HCT116 (cell line): Measurements from ENCODE around the gene FAM13C. TPM values are rescaled to one million over a fixed set of nuclear protein-coding genes. Genes with fewer than 3 reads are reported as not detected.

Experiments used
- ATAC-seq: fragments of 200-7000 bp; cut with Tn5 transposase; 2 replicates; pipeline ENCODE4 v1.9.1; 2020; ENCODE audit warnings: mild to moderate bottlenecking, moderate library complexity
- BruUV-seq: library from RNA; stranded (reverse); fragments of 400-500 nt; replicated peaks from 2 replicates; lab custom pipeline; 2021; lab: Mats Ljungman, UMichigan
- CTCF ChIA-PET: fragments of 300-600 bp; sonication (Branson Sonifier 250); formaldehyde crosslinking; loops from one replicate; lab custom pipeline; 2021; ENCODE audit warnings: antibody characterized with exemption; lab: Charles Lee
- POLR2A ChIA-PET: fragments of 300-600, 350-600 bp; sonication (Branson Sonifier 250); formaldehyde crosslinking; loops from one replicate; lab custom pipeline; 2021; ENCODE audit warnings: antibody characterized with exemption; lab: Charles Lee
- RAD21 ChIA-PET, 2 experiments: fragments of 300-600 bp; sonication (Branson Sonifier 250); formaldehyde crosslinking; loops; one replicate each; lab custom pipeline; 2023; ENCODE audit warnings: low total read pairs in 2 of 2; ENCODE audit not compliant: uncharacterized antibody in 2 of 2, unreplicated experiment in 2 of 2, low non-redundant PET in 1 of 2; lab: Charles Lee
- DNase-seq: peaks from one replicate; pipeline ENCODE4 v3.0.0-alpha.2; 2010; ENCODE audit warnings: low read depth, low spot score
- H2AFZ ChIP-seq: fragments of 200-600 bp; shearing (Covaris generic), sonication (generic); 2 replicates; pipeline ENCODE4 v1.6.1; 2017; ENCODE audit warnings: low read depth, mixed run types, mixed read lengths, antibody characterized with exemption, low read length; ENCODE audit not compliant: poor library complexity, severe bottlenecking
- H3K27ac ChIP-seq: 2 replicates; pipeline ENCODE4 v1.5.1; 2012; ENCODE audit warnings: low read depth, low read length
- H3K27me3 ChIP-seq: fragments of 200-600 bp; sonication (generic); 2 replicates; pipeline ENCODE4 v1.6.1; 2016; ENCODE audit warnings: mixed run types, low read length, mixed read lengths; ENCODE audit not compliant: insufficient read depth
- H3K36me3 ChIP-seq, 2 experiments: fragments of 200-500 bp in 1 of 2; fragments of 200-600 bp in 1 of 2; sonication (Bioruptor generic) in 1 of 2; sonication (generic) in 1 of 2; 2 replicates each; pipeline versions ENCODE4 v1.5.1 to v1.6.1; 2014 to 2016; ENCODE audit warnings: low read length in 2 of 2, inconsistent platforms in 1 of 2, mixed read lengths in 1 of 2, mixed run types in 1 of 2; ENCODE audit not compliant: insufficient read depth in 2 of 2, control insufficient read depth in 1 of 2
- H3K4me1 ChIP-seq, 2 experiments: fragments of 200-600 bp in 1 of 2; sonication (generic) in 1 of 2; 2 replicates each; pipeline versions ENCODE4 v1.5.1 to v1.6.1; 2012 to 2017; ENCODE audit warnings: low read length in 2 of 2, inconsistent platforms in 1 of 2, mild to moderate bottlenecking in 1 of 2, mixed read lengths in 1 of 2, mixed run types in 1 of 2, moderate library complexity in 1 of 2; ENCODE audit not compliant: insufficient read depth in 2 of 2, control insufficient read depth in 1 of 2
- H3K4me2 ChIP-seq: fragments of 200-600 bp; sonication (generic); 2 replicates; pipeline ENCODE4 v1.6.1; 2017; ENCODE audit warnings: mixed run types, low read length, mixed read lengths
- H3K4me3 ChIP-seq, 2 experiments: fragments of 200-600 bp in 1 of 2; sonication (generic) in 1 of 2; replicated peaks in 1 of 2; 2 replicates each; pipeline ENCODE4 v1.5.1; 2011 to 2016; ENCODE audit warnings: low read length in 2 of 2, control low read depth in 1 of 2, low read depth in 1 of 2, mild to moderate bottlenecking in 1 of 2, mixed read lengths in 1 of 2, mixed run types in 1 of 2
- H3K79me2 ChIP-seq: fragments of 200-600 bp; sonication (generic); 2 replicates; pipeline ENCODE4 v1.6.1; 2017; ENCODE audit warnings: mild to moderate bottlenecking, mixed run types, low read length, moderate library complexity, mixed read lengths; ENCODE audit not compliant: insufficient read depth
- H3K9ac ChIP-seq: fragments of 200-600 bp; sonication (generic); 2 replicates; pipeline ENCODE4 v1.6.1; 2016; ENCODE audit warnings: low read length, mixed read lengths
- H3K9me2 ChIP-seq: fragments of 200-600 bp; sonication (generic), shearing (Covaris generic); 2 replicates; pipeline ENCODE4 v1.6.1; 2017; ENCODE audit warnings: mixed run types, mild to moderate bottlenecking, moderate library complexity; ENCODE audit not compliant: insufficient read depth
- H3K9me3 ChIP-seq, 2 experiments: fragments of 200-500 bp in 1 of 2; fragments of 200-600 bp in 1 of 2; sonication (Bioruptor generic) in 1 of 2; sonication (generic) in 1 of 2; 2 replicates each; pipeline ENCODE4 v1.6.1; 2014 to 2017; ENCODE audit warnings: low read length in 2 of 2, mixed read lengths in 2 of 2, inconsistent platforms in 1 of 2, low read depth in 1 of 2, mild to moderate bottlenecking in 1 of 2, mixed run types in 1 of 2, moderate library complexity in 1 of 2; ENCODE audit not compliant: control insufficient read depth in 1 of 2, insufficient read depth in 1 of 2
- H4K20me1 ChIP-seq: fragments of 200-600 bp; sonication (generic), shearing (Covaris generic); 2 replicates; pipeline ENCODE4 v1.6.1; 2017; ENCODE audit warnings: mixed run types, mild to moderate bottlenecking, moderate library complexity; ENCODE audit not compliant: insufficient read depth
- CBX3 ChIP-seq: IDR thresholded peaks from 2 replicates; pipeline ENCODE4 v1.6.1; 2012; ENCODE audit warnings: low read depth
- CEBPB ChIP-seq: IDR thresholded peaks from 2 replicates; pipeline ENCODE4 v1.6.1; 2012; ENCODE audit warnings: low read depth
- ELF1 ChIP-seq: IDR thresholded peaks from 2 replicates; pipeline ENCODE4 v1.6.1; 2012; ENCODE audit warnings: low read depth, borderline replicate concordance
- EZH2 ChIP-seq: fragments of 200-600 bp; sonication (generic); IDR thresholded peaks from 2 replicates; pipeline ENCODE4 v1.6.1; 2017; ENCODE audit warnings: antibody characterized with exemption, mixed run types
- EZH2phosphoT487 ChIP-seq: fragments of 200-600 bp; IDR thresholded peaks from 2 replicates; pipeline ENCODE4 v1.6.1; 2018; ENCODE audit warnings: antibody characterized with exemption, borderline replicate concordance
- JUND ChIP-seq: IDR thresholded peaks from 2 replicates; pipeline ENCODE4 v1.6.1; 2012
- POLR2A ChIP-seq: IDR thresholded peaks from 2 replicates; pipeline ENCODE4 v1.7.0; 2011; ENCODE audit warnings: borderline replicate concordance; ENCODE audit not compliant: insufficient read depth, insufficient read length; ENCODE audit errors: extremely low read depth
- POLR2AphosphoS5 ChIP-seq: IDR thresholded peaks from 2 replicates; pipeline ENCODE4 v1.6.1; 2011; ENCODE audit warnings: mild to moderate bottlenecking, low read depth, low read length, moderate library complexity
- RAD21 ChIP-seq: IDR thresholded peaks from 2 replicates; pipeline ENCODE4 v1.6.1; 2012; ENCODE audit warnings: low read depth, mild to moderate bottlenecking
- SP1 ChIP-seq: IDR thresholded peaks from 2 replicates; pipeline ENCODE4 v1.6.1; 2012; ENCODE audit warnings: low read depth
- SRF ChIP-seq: IDR thresholded peaks from 2 replicates; pipeline ENCODE4 v1.6.1; 2012; ENCODE audit warnings: low read depth
- YY1 ChIP-seq: IDR thresholded peaks from 2 replicates; pipeline ENCODE4 v1.6.1; 2011; ENCODE audit warnings: low read length, low read depth, moderate library complexity, mild to moderate bottlenecking; ENCODE audit not compliant: insufficient replicate concordance; ENCODE audit errors: extremely low read depth
- ZFX ChIP-seq: fragments of 450-650 bp; IDR thresholded peaks from 2 replicates; pipeline ENCODE4 v1.6.1; 2017
- ZNF274 ChIP-seq: fragments of 200-500 bp; sonication (Bioruptor generic); IDR thresholded peaks from 2 replicates; pipeline ENCODE4 v1.6.1; 2014; ENCODE audit warnings: mild to moderate bottlenecking, low read depth, low read length, inconsistent platforms
- intact Hi-C: fragments of 100-400 bp; cut with micrococcal nuclease; formaldehyde crosslinking; loops from 2 replicates; pipeline ENCODE4 v1.10.0; 2022
- total RNA-seq: library from RNA; stranded (reverse); gene quantifications from one replicate; pipeline ENCODE4 v1.2.1, GENCODE V29; 2021; ENCODE audit not compliant: unreplicated experiment
- TF ChIP-seq, protein P1 (sequence below): IDR thresholded peaks from 2 replicates; pipeline ENCODE4 v1.6.1; 2012
- TF ChIP-seq, protein P2 (sequence below): IDR thresholded peaks from 2 replicates; pipeline ENCODE4 v1.6.1; 2012
- TF ChIP-seq, protein P3 (sequence below): IDR thresholded peaks from 2 replicates; pipeline ENCODE4 v1.6.1; 2012; ENCODE audit warnings: low read depth
- TF ChIP-seq, protein P4 (sequence below), 3 experiments: fragments of 200-600 bp in 1 of 3; sonication (generic) in 1 of 3; IDR thresholded peaks in 2 of 3; conservative IDR thresholded peaks in 1 of 3; 2 replicates each; pipeline ENCODE4 v1.5.1; 2012 to 2017; ENCODE audit warnings: low read depth in 2 of 3, low read length in 2 of 3, antibody characterized with exemption in 1 of 3, borderline replicate concordance in 1 of 3, control low read depth in 1 of 3, mild to moderate bottlenecking in 1 of 3, mixed read lengths in 1 of 3, mixed run types in 1 of 3, moderate library complexity in 1 of 3; ENCODE audit not compliant: insufficient read depth in 1 of 3
- TF ChIP-seq, protein P5 (sequence below): IDR thresholded peaks from 2 replicates; pipeline ENCODE4 v1.6.1; 2011; ENCODE audit warnings: mild to moderate bottlenecking, low read length, moderate library complexity; ENCODE audit not compliant: insufficient replicate concordance; ENCODE audit errors: extremely low read depth

The FAM13C gene
- total RNA-seq, 1 experiment from 2014 or later = 0.42 TPM

DNA sequence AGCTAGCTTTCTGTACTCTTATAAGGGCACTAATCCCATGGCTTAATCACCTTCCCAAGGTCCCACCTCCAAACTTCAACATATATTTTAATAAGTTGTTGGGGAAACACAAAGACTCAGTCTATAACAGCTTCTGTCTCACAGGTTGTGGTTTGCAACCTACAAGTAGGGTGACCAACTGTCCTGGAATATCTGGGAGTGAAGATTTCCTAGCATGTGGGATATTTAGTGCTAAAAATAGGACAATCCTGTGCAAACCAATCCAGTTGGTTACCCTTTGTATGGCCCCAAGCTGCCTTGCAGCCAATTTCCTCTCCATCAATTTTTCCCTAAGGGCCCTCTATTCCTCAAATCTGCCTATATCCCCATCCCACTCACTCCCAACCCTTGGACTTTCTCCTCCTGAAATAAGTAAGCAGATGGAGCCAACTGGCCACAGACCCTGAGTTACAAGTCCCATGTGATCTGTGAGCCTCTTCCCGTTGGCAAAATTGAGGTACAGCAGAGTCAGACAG lies 82.3 kb downstream of the FAM13C start:
- ATAC-seq (no peak), DNase-seq (no peak)
- H3K27me3 ChIP-seq = peaks cover 12% of the 10 kb centered on the region; the same call in 1 of the 2 replicates
- no peaks in the 10 kb centered on the region for H3K36me3 ChIP-seq
- no peak for TF ChIP-seq RAD21
- TF ChIP-seq, protein P1, sequence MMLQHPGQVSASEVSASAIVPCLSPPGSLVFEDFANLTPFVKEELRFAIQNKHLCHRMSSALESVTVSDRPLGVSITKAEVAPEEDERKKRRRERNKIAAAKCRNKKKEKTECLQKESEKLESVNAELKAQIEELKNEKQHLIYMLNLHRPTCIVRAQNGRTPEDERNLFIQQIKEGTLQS = no peak
- TF ChIP-seq, protein P2, sequence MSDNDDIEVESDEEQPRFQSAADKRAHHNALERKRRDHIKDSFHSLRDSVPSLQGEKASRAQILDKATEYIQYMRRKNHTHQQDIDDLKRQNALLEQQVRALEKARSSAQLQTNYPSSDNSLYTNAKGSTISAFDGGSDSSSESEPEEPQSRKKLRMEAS = no peak
- TF ChIP-seq SRF = no peak
- no peak for TF ChIP-seq POLR2AphosphoS5
- TF ChIP-seq JUND = no peak
- TF ChIP-seq ZNF274 = no peak
- no peak for TF ChIP-seq CEBPB
- TF ChIP-seq EZH2phosphoT487 = no peak
- no peak for TF ChIP-seq YY1
- no peak for TF ChIP-seq SP1
- TF ChIP-seq ZFX = no peak
- TF ChIP-seq, protein P3, sequence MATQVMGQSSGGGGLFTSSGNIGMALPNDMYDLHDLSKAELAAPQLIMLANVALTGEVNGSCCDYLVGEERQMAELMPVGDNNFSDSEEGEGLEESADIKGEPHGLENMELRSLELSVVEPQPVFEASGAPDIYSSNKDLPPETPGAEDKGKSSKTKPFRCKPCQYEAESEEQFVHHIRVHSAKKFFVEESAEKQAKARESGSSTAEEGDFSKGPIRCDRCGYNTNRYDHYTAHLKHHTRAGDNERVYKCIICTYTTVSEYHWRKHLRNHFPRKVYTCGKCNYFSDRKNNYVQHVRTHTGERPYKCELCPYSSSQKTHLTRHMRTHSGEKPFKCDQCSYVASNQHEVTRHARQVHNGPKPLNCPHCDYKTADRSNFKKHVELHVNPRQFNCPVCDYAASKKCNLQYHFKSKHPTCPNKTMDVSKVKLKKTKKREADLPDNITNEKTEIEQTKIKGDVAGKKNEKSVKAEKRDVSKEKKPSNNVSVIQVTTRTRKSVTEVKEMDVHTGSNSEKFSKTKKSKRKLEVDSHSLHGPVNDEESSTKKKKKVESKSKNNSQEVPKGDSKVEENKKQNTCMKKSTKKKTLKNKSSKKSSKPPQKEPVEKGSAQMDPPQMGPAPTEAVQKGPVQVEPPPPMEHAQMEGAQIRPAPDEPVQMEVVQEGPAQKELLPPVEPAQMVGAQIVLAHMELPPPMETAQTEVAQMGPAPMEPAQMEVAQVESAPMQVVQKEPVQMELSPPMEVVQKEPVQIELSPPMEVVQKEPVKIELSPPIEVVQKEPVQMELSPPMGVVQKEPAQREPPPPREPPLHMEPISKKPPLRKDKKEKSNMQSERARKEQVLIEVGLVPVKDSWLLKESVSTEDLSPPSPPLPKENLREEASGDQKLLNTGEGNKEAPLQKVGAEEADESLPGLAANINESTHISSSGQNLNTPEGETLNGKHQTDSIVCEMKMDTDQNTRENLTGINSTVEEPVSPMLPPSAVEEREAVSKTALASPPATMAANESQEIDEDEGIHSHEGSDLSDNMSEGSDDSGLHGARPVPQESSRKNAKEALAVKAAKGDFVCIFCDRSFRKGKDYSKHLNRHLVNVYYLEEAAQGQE = no peak
- TF ChIP-seq EZH2 = no peak
- TF ChIP-seq POLR2A = no peak
- no peak for TF ChIP-seq ELF1
- TF ChIP-seq, protein P4, sequence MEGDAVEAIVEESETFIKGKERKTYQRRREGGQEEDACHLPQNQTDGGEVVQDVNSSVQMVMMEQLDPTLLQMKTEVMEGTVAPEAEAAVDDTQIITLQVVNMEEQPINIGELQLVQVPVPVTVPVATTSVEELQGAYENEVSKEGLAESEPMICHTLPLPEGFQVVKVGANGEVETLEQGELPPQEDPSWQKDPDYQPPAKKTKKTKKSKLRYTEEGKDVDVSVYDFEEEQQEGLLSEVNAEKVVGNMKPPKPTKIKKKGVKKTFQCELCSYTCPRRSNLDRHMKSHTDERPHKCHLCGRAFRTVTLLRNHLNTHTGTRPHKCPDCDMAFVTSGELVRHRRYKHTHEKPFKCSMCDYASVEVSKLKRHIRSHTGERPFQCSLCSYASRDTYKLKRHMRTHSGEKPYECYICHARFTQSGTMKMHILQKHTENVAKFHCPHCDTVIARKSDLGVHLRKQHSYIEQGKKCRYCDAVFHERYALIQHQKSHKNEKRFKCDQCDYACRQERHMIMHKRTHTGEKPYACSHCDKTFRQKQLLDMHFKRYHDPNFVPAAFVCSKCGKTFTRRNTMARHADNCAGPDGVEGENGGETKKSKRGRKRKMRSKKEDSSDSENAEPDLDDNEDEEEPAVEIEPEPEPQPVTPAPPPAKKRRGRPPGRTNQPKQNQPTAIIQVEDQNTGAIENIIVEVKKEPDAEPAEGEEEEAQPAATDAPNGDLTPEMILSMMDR (IDR thresholded peaks at IDR 0.05 in 2 of 3, conservative IDR thresholded peaks at IDR 0.05 in 1 of 3; ENCODE audit: borderline replicate concordance in 1 of 3, insufficient read depth in 1 of 3, low read depth in 2 of 3, low read length in 2 of 3) = no peak
- TF ChIP-seq, protein P5, sequence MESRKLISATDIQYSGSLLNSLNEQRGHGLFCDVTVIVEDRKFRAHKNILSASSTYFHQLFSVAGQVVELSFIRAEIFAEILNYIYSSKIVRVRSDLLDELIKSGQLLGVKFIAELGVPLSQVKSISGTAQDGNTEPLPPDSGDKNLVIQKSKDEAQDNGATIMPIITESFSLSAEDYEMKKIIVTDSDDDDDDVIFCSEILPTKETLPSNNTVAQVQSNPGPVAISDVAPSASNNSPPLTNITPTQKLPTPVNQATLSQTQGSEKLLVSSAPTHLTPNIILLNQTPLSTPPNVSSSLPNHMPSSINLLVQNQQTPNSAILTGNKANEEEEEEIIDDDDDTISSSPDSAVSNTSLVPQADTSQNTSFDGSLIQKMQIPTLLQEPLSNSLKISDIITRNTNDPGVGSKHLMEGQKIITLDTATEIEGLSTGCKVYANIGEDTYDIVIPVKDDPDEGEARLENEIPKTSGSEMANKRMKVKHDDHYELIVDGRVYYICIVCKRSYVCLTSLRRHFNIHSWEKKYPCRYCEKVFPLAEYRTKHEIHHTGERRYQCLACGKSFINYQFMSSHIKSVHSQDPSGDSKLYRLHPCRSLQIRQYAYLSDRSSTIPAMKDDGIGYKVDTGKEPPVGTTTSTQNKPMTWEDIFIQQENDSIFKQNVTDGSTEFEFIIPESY = no peak
- TF ChIP-seq CBX3 = no peak
- ChIA-PET RAD21 (no interaction called here), POLR2A (no interaction called here), CTCF (no interaction called here)
- H4K20me1 ChIP-seq = no peaks in the 10 kb centered on the region
- H3K4me3 ChIP-seq = no peak overlapping the region
- H3K79me2 ChIP-seq = no peaks in the 10 kb centered on the region
- no peaks in the 10 kb centered on the region for H3K4me1 ChIP-seq
- H2AFZ ChIP-seq = no peak overlapping the region
- no peak overlapping the region for H3K4me2 ChIP-seq
- no peaks in the 10 kb centered on the region for H3K9me3 ChIP-seq
- no TSS peak for BruUV-seq
- intact Hi-C loops = no loop called here
- H3K9ac ChIP-seq = no peak overlapping the region
- H3K27ac ChIP-seq = no peak overlapping the region
- no peaks in the 10 kb centered on the region for H3K9me2 ChIP-seq
